Activated naive CD4-positive, alpha-beta T cell treated with anti-CD3 and anti-CD28 coated beads, Interleukin-2, amount 50 U/mL, for 72 hours (primary cell): ENCODE results near the gene TANGO2. TPM values are rescaled to one million over a fixed set of nuclear protein-coding genes. Genes with fewer than 3 reads are reported as not detected.

Experiments
- ATAC-seq, 2 donors: fragments of 150-1000 bp; cut with Tn5 transposase; 2 replicates each; pipeline ENCODE4 v1.10.0; 2021; ENCODE audit warnings: mild to moderate bottlenecking in 2 of 2, moderate library complexity in 2 of 2
- DNase-seq, 2 donors: peaks; one replicate each; pipeline ENCODE4 v3.0.0; 2021 to 2022; ENCODE audit warnings: low spot score in 2 of 2
- H3K27ac Mint-ChIP-seq, 2 donors: one replicate each; pipeline ENCODE4 v1.8.0; 2022; ENCODE audit warnings: mild to moderate bottlenecking in 2 of 2, mixed read lengths in 2 of 2
- H3K36me3 Mint-ChIP-seq, 2 donors: one replicate each; pipeline ENCODE4 v1.8.0; 2022; ENCODE audit warnings: mixed read lengths in 2 of 2
- H3K9me3 Mint-ChIP-seq, 2 donors: one replicate each; pipeline ENCODE4 v1.8.0; 2022; ENCODE audit warnings: mixed read lengths in 2 of 2
- total RNA-seq, 2 donors: library from RNA; stranded (reverse); gene quantifications; one replicate each; pipeline ENCODE4 v1.2.3, GENCODE V29; 2022

The TANGO2 gene
- total RNA-seq, 2 donors from 2014 or later: 19.1 to 19.3 TPM

DNA sequence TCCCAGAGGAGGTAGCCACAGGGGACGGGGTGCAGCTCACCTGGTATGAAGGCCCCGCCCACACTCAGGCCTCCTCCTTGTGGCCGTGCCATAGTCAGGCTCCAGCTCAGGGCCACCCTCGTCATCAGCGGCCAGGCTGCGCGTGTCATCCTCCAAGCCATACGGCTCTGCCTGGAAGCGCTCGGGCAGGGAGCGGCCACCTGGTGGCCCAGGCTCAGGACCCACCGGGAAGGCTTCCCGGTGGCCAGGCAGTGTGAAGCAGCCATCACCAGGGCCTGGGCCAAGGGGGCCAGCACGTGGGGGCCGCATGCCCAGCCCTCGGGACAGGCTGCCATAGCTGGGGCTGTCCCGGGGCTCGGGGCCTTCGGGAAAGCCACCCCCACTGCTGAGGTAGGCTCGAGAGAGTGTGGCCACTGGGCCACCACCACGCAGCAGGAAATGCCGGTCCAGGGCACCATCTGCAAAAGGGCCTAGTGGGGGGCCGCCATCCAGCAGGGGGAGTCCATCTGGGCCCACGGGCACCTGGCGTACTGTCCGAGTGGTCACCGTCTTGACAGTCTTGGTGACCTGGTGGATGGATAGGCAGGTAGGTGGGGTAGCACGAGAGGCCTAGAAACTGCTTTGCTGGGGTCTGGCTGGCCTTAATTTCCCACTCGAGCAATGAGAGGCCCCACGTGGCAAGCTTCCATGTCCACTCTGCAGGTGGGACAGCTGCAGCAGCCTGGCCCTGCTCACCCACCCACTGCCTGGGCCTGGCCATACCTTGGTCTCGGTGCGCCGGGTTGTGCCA lies 39.5 kb upstream of the TANGO2 start:
- H3K36me3 Mint-ChIP-seq: no peaks in the 10 kb centered on the region
- no peak for DNase-seq
- no peak for ATAC-seq
- no peaks in the 10 kb centered on the region for H3K9me3 Mint-ChIP-seq
- no peak overlapping the region for H3K27ac Mint-ChIP-seq

DNA sequence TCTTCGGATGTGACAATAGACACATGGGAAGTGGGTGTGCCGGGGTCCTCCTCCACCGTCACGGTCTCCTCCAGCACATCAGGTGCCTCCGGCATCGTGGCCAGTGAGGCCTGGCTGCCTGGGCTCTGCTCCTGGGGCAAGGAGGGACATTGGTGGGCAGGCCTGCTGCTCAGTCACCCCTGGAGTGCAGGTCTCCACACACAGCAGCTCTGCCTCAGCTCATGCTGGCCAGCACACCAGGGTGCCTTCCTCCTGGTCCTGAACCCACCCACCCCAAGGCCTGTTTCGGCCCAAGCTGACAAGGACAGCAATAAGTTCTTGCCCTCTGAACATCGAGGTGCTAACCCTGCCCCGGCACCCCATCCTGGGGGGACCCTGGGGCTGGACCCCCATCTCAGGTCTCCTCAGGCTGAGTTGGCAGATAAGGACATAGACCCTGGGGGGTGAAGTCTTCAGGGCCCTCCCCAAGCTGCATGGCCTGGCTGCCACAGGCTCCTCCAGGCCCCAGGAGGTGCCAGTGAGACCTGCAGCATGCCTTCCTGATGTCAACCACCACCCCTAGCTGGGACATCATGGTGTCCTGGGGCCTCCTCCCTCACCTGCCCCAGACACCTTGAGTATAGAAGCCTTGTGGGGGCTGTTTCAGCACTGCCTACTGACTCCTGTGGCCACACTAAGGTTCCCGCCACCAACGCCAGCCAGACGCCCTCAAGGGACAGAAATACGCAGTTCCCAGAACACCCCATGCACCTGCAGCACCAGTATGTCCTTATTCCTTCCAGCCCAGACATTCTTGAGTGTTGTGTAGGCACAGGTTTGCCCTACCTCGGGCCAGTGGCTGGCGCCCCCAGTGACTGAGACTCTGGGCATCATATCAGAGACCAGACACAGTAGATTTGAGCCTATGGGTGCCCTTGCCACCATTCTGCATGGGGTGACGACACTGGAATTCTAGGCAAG lies 38.7 kb upstream of the TANGO2 start:
- no peak overlapping the region for H3K27ac Mint-ChIP-seq
- DNase-seq: no peak
- H3K36me3 Mint-ChIP-seq: no peaks in the 10 kb centered on the region
- ATAC-seq: no peak
- no peaks in the 10 kb centered on the region for H3K9me3 Mint-ChIP-seq

DNA sequence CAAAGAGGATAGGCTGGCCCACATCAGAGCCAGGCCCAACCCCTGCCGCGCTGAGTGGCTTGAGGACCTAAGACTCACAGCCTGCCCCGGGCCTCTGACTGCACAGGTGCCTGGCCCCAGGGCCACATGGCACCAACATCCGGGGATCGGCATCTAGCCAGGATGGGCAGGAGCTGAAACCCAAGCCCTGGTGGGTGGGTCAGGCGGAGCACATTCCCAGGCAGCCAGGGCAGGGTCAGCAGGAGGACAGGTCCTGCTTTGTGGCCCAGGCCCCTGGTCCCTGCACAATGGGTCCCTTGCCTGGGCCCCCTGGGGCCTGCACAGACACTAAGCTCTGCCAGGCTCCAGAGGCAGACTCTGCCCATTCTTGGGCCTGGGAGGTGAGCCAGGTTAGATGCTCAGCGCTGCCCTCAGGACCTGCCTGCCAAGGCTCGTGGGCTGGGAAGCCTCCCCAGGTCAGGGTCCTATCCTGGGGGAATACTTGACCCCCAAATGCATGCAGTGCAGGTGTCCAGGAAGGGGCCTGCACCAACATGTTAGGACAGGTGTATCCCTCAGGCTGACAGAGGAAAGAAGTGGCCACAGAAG lies 37.8 kb upstream of the TANGO2 start:
- Mint-ChIP-seq H3K36me3 (no peaks in the 10 kb centered on the region), H3K27ac (no peak overlapping the region), H3K9me3 (no peaks in the 10 kb centered on the region)
- ATAC-seq (no peak), DNase-seq (no peak)

DNA sequence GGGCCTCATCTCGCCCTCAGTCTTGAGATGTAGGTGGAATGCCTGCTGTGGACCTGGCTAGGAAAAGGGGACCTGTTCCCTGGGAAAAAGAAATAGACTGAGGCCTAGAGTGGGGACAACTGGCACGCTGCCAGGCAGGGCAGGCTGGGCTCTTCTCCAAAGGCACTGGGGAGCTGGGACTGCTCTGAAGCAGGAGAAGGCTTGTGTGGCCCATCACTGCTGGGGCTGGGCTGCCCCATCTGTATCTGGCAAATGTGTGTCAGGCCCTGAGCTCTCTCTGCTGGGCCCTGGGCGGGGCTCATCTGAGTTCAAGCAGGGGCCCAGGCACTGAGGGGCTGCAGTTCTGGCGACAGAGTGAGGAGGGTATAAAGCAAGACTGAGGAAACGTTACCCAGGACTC lies 37.2 kb upstream of the TANGO2 start:
- ATAC-seq (no peak), DNase-seq (no peak)
- Mint-ChIP-seq H3K36me3 (no peaks in the 10 kb centered on the region), H3K9me3 (no peaks in the 10 kb centered on the region), H3K27ac (no peak overlapping the region)

DNA sequence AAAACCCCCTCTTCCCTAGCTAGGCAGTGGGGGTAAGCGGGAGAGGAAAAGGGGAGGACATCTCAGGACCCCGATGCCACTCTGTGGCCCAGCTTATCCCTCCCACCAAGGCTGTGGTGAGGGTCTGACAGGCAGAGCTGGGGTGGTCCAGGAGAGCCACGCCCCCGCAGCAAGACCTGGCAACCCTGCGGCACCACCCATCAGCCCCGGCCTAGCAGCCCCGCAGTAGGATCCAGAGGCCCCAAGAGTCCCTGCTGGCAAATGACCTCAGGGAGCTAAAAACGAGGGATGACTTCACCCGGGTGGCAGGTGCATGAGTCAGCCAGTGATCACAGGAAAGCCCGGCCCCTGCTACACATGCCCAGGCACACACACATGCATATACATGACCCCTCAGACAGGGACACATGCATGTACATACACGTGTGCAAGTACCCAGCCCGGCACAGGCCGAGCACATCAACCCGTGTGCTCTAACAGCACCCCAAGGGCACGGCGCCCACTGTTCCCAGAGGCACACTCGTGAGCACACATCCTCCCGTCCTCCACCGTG lies 36.6 kb upstream of the TANGO2 start:
- DNase-seq (no peak), ATAC-seq (peak in 1 of 2 donors; percentile 36)
- H3K27ac Mint-ChIP-seq: no peak overlapping the region
- no peaks in the 10 kb centered on the region for H3K9me3 Mint-ChIP-seq
- no peaks in the 10 kb centered on the region for H3K36me3 Mint-ChIP-seq

DNA sequence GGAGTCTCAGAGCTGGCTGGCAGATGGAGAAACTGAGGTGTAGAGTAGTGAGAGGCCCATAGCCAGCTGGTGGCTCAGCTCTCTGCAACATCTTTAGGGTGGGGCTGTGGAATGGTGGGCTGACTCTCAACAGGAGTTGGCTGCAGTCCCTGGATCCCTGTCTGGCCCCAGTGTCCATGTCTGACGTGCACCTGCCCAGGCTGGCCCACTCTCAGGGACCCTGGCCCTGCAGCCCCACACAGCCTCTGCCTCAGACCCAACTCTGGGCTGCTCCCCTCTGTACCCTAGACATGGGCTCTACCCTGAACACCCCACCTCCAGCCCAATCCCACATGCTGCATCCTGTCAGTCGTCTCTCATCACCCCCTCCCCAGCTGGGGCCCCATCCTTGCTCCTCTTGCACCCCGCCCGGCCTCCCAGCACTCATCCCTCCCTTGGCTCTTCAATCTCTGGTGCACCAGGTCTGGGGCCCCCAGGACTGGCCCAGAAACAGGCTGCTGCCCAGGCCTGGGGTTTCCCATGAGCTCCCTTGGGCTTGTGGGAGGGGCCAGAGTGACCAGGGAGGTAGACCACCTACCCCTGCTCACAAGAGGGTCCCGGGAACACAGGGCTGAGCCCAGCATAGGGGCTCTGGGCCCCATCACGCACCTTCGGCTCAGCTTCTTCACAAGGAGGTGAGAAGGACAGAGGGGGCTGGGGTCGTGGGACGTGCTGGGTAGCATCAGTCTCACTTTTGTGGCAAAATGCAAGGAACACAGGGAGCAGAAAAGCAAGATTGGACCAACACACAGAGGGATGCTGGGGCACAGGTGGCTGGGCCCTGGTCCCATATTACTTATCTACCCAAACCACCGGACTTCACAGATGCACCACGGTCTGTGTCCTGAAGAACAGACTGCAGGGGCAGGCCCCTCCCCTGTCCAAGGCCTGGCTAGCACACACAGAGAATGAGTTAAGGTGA lies 35.8 kb upstream of the TANGO2 start:
- Mint-ChIP-seq H3K27ac (no peak overlapping the region), H3K36me3 (no peaks in the 10 kb centered on the region), H3K9me3 (no peaks in the 10 kb centered on the region)
- ATAC-seq (no peak), DNase-seq (no peak)

DNA sequence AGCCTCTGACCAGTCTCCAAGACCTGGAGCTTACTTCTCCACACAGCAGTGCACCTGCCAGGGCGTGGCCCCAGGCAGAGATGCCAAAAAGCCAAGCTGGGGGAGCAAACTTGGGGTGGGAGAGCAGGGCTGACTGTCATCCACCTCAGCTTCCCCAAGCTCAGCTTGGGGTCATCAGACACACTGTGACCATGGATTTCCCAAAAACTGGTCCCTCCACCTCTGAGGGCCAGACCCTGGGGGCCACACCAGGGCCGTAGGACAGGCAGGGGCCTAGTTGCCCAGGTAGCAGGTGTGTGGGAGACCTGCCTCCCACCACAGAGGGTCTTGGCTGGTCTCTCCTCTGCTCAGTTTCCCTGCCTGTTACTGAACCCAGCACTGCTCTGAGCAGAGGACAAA lies 34.9 kb upstream of the TANGO2 start:
- ATAC-seq: peak in 1 of 2 donors; percentile 2
- Mint-ChIP-seq H3K27ac (no peak overlapping the region), H3K9me3 (no peaks in the 10 kb centered on the region), H3K36me3 (no peaks in the 10 kb centered on the region)
- no peak for DNase-seq

DNA sequence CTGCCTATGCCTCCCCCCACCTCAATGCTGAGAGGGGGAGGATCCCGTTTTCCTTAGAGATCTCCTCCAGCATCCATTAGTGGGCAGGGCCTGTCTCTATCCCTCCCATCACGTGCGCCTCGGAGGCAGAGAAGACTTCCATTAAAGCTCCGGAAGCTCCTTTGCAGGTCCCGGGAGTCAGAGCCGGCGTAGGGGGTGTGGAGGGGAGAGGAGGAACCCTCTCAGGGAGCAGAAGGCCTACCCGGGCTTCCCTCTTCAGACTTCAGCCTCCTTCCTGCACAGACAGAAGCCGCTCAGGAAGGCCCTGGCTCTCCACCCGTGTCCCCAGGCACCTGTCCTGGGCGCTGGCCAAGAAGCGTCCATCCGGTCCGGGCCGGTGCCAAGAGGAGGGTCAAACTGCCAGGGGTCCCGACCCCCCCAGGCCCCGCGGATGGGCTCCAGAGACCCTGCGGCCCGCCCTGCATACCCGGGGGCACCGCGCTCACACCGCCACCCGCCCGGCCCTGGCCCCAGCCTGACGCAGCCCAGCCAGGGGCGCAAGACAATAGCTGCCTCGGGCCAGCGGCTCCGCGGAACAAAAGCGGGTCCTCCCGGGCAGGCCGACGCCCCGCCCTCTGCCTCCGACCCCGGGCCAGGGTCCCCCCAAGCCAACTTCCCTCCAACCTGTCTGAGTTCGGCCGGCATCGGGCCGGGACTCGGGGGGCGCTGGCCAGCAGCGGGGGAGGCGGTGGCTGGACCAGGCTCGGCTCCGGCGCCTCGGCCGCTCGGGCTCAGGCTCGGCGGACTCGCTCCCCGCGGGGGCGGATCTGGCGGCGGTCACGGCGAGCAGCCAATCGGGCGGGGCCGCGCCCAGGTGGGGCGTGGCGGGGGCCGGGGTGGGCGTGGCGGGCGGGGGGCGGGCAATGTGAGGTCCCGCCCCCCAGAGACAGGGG lies 34.2 kb upstream of the TANGO2 start:
- peak; percentile 81 to 91 for ATAC-seq
- H3K36me3 Mint-ChIP-seq: no peaks in the 10 kb centered on the region
- peak in 1 of 2 donors; percentile 81 for DNase-seq

DNA sequence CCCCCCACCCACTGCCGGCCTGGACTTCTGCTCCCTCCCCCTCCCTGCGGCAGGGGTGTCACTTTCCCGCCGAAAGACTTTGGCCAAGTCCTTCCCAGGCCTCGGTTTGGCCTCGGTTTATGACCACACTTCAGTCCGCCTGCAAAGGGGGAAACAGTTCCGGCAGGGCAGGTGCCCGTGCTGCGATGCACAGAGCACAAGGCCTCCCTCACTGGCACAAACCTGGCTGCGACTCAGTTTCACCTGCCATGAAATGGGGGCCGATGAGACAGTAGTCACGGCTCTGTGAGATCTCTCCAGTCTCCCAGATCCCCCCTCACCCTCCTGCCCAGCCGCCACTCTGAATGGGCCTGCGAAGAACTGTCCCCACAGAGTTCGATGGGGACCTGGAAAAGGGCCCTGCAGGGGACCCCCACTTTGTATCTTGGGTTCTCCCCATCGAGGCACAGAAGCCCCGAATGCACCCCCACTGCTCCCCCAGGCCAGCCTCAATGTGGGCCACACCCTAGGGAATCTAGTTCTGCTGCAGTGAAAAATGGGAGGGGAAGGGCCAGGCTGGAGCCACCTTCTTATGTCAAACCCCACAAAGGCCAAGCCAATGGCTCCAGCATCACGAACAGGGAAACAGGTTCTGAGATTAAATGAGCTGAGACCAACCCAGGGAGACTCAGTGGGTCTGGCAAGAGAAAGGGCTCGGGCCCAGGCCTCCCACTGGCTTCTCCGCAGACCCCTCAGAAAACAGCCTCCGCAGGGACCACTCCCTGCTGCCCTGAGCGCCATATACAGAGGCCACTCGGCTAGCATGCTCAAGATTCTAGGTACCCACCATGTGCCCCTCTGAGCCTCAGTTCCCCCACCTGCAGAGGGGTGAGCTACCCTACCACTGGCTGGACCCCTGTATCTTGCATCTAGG lies 33.3 kb upstream of the TANGO2 start:
- no peak for ATAC-seq
- DNase-seq: no peak
- H3K27ac Mint-ChIP-seq: no peak overlapping the region
- H3K9me3 Mint-ChIP-seq: no peaks in the 10 kb centered on the region
- H3K36me3 Mint-ChIP-seq: no peaks in the 10 kb centered on the region

More for the DNA sequence above, 34.2 kb upstream of the TANGO2 start:
- Mint-ChIP-seq H3K27ac (no peak overlapping the region), H3K9me3 (no peaks in the 10 kb centered on the region)

DNA sequence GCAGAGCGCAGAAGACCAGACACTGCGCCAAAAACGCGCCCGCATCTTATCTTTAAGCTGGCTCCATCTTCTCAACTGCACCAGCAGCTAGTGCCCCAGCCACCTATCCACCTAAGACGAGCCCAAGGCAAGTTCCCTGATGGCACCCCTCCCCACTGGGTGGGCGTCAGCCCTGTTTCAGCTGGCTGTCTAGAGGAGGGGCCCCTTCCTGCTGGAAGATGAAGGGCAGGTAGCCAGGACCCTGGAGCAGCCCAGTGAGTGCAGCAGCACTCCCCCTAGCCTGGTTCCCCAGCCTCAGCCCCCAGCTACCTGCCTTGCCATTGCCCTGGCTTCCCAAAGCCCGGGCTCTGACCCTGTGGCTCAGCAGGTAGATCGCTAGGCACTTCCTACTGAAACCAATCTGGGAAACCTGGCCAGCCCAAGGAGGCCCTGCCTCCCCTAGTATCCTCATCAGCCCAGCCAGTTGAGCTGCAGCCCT lies 32.5 kb upstream of the TANGO2 start:
- Mint-ChIP-seq H3K9me3 (no peaks in the 10 kb centered on the region), H3K27ac (no peak overlapping the region), H3K36me3 (no peaks in the 10 kb centered on the region)
- ATAC-seq: no peak
- no peak for DNase-seq

DNA sequence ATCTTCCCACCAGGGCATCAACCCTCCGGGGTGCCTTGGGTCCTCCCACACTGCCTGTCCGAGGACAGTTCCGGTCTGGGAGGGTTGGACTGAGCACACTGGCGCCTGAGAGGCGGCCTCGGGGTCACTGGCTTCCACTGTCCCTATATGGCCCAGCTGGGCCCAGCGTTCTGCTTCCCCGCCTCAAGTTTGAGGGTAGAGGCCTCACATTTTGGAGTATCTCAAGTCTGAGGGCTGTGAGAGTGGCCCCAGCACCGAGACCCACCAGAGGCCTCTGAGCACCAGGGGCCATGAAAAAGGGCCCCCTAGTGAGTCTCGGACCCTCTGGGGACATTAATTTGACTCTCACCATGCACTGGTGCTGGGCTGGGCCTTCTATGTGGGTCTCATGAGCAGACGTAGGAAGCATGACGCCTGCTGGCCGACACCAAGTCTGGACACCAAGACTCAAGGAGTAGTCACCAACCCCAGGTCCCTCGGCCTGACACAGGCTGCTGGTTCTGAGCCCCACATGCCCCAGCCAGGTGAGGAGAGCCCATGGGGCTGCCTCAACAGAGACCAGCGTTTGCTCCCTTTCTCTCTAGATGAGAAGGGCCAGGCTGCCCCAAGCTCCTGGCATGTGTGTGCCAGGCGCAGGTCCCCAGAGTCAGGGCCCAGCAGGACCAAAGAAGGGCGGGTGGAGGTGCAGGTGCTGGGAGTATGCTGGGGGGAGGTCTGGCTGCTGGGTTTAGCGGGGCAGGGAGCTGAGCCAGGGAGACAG lies 31.8 kb upstream of the TANGO2 start:
- H3K27ac Mint-ChIP-seq: no peak overlapping the region
- H3K36me3 Mint-ChIP-seq: no peaks in the 10 kb centered on the region
- DNase-seq: no peak
- no peak for ATAC-seq
- H3K9me3 Mint-ChIP-seq: no peaks in the 10 kb centered on the region

DNA sequence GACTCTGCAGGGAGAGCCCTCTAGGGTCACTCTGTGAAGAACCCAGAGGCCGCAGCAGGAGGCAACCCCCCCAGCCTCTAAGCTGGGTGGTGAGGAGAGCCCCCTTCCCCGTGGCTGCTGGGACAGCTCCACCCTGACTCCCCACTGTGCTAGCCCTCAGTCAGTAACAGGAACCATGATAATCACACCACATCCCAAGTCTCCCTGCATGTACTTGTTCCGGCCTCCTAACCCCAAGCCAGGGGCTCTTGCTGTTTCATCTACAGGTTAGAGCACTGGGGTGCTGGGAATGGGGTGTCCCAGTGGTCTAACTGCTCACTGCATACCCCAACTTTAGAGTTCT lies 31.2 kb upstream of the TANGO2 start:
- ATAC-seq (no peak), DNase-seq (no peak)
- H3K36me3 Mint-ChIP-seq: no peaks in the 10 kb centered on the region
- H3K27ac Mint-ChIP-seq: no peak overlapping the region
- no peaks in the 10 kb centered on the region for H3K9me3 Mint-ChIP-seq

DNA sequence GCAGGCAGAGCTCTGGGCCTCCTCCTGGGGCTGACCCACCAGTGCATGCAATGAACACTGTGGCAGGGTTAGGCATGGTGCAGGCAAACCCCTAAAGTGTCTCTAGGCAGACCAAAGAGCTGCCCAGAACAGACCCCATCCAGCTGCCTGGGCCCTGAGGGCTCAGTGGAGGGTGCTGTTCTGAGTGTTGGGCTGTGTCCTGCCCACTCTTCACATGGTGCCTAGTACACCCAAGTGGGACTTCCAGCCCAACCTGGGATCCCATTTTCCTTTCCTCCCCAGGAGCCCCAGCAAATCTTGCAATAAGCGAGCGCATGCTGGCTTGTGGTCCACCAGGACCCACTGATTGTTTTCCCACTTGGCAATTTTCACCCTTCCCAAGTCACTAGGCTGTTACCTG lies 30.7 kb upstream of the TANGO2 start:
- no peak for DNase-seq
- no peak for ATAC-seq
- Mint-ChIP-seq H3K27ac (no peak overlapping the region), H3K36me3 (no peaks in the 10 kb centered on the region), H3K9me3 (no peaks in the 10 kb centered on the region)
